ENCODE measurements around the gene TMEM100. TPM values are rescaled to one million over a fixed set of nuclear protein-coding genes. Genes with fewer than 3 reads are reported as not detected.

The TMEM100 gene
- total and polyA plus RNA-seq, 7 donors, result 2.5 to 25.0 (median 9.0) TPM

- Histone ChIP-seq H3K4me1 (peaks cover 0 to 30% (median 27%) of the 10 kb centered on the region in 4 donors), H3K27me3 (no peaks in the 10 kb centered on the region), H3K9me3 (no peaks in the 10 kb centered on the region), H3K27ac (peak overlapping the region in 2 of 4 donors; percentile 45 to 57), H3K36me3 (no peaks in the 10 kb centered on the region), H3K4me3 (no peak overlapping the region)
- 68 to 73% methylated on average over 3 of the region's 3 CpGs for WGBS, 2 donors
- intact Hi-C loops (cut with DNase I), result no loop called here
- no peak for TF ChIP-seq POLR2A (IDR thresholded peaks at IDR 0.05)
- peak; percentile 5 to 58 (median 26) for TF ChIP-seq EP300 (IDR thresholded peaks at IDR 0.05)
- peak in 3 of 4 donors; percentile 51 to 62 (median 60) for TF ChIP-seq POLR2AphosphoS5 (IDR thresholded peaks at IDR 0.05)
- TF ChIP-seq, protein P1, sequence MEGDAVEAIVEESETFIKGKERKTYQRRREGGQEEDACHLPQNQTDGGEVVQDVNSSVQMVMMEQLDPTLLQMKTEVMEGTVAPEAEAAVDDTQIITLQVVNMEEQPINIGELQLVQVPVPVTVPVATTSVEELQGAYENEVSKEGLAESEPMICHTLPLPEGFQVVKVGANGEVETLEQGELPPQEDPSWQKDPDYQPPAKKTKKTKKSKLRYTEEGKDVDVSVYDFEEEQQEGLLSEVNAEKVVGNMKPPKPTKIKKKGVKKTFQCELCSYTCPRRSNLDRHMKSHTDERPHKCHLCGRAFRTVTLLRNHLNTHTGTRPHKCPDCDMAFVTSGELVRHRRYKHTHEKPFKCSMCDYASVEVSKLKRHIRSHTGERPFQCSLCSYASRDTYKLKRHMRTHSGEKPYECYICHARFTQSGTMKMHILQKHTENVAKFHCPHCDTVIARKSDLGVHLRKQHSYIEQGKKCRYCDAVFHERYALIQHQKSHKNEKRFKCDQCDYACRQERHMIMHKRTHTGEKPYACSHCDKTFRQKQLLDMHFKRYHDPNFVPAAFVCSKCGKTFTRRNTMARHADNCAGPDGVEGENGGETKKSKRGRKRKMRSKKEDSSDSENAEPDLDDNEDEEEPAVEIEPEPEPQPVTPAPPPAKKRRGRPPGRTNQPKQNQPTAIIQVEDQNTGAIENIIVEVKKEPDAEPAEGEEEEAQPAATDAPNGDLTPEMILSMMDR (IDR thresholded peaks at IDR 0.05), result no peak
- DNase-seq, result no peak
Measured at GRCh38 chr17:55710410-55710809, 12.3 kb downstream of the TMEM100 start.

DNA sequence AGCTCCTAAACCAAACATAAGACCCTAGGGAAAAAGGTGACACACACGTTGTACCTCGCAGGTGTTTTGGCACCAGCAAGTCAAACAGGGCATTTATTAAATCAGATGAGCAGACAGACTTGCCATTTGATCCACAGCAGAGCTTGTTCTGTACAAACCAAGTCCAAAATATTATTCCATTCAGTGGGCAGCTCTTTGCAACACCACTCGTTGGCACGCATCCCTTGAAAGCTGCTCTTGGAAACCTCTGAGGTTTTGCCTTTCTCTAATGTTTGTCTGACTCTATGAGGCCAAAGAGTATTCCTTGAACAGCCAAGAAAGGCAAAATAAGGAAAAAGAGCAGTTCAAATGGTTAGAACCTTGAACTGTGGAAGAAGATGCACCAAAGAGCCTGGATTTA is 12.7 kb downstream of the TMEM100 start:
- WGBS, 2 donors, result 77 to 89% methylated on average over 4 of the region's 4 CpGs
- peak; percentile 66 for DNase-seq
- Histone ChIP-seq H3K27ac (peak overlapping the region in 2 of 4 donors; percentile 45 to 57), H3K9me3 (no peaks in the 10 kb centered on the region), H3K36me3 (no peaks in the 10 kb centered on the region), H3K4me3 (no peak overlapping the region), H3K27me3 (no peaks in the 10 kb centered on the region), H3K4me1 (peaks cover 0 to 30% (median 27%) of the 10 kb centered on the region in 4 donors)
- intact Hi-C loops (cut with DNase I), result no loop called here
- TF ChIP-seq POLR2AphosphoS5 (IDR thresholded peaks at IDR 0.05), result no peak
- TF ChIP-seq, protein P1 (IDR thresholded peaks at IDR 0.05), result no peak
- TF ChIP-seq POLR2A (IDR thresholded peaks at IDR 0.05), result no peak
- TF ChIP-seq EP300 (IDR thresholded peaks at IDR 0.05), result no peak

- TF ChIP-seq POLR2A (IDR thresholded peaks at IDR 0.05), result no peak
- TF ChIP-seq, protein P1 (IDR thresholded peaks at IDR 0.05), result no peak
- TF ChIP-seq POLR2AphosphoS5 (IDR thresholded peaks at IDR 0.05), result no peak
- no peak for TF ChIP-seq EP300 (IDR thresholded peaks at IDR 0.05)
- 88 to 90% methylated on average over 7 of the region's 7 CpGs for WGBS, 2 donors
Measured at GRCh38 chr17:55709440-55709839, 13.2 kb downstream of the TMEM100 start.

GRCh38 chr17:55708175-55708974 is 14.3 kb downstream of the TMEM100 start:
- no peak for TF ChIP-seq EP300 (IDR thresholded peaks at IDR 0.05)
- no peak for TF ChIP-seq POLR2A (IDR thresholded peaks at IDR 0.05)
- TF ChIP-seq POLR2AphosphoS5 (IDR thresholded peaks at IDR 0.05), result no peak
- intact Hi-C loops (cut with DNase I), result no loop called here
- peaks cover 0 to 30% (median 27%) of the 10 kb centered on the region in 4 donors for H3K4me1 ChIP-seq
- H3K27me3 ChIP-seq, result no peaks in the 10 kb centered on the region
- DNase-seq, result no peak
- 51 to 83% methylated on average over 8 of the region's 8 CpGs for WGBS, 2 donors
- H3K27ac ChIP-seq, result no peak overlapping the region
- H3K4me3 ChIP-seq, result no peak overlapping the region
- H3K9me3 ChIP-seq, result no peaks in the 10 kb centered on the region
- no peaks in the 10 kb centered on the region for H3K36me3 ChIP-seq

More at GRCh38 chr17:55709440-55709839, 13.2 kb downstream of the TMEM100 start:
- Histone ChIP-seq H3K4me3 (no peak overlapping the region), H3K4me1 (peaks cover 0 to 30% (median 27%) of the 10 kb centered on the region in 4 donors), H3K9me3 (no peaks in the 10 kb centered on the region), H3K27ac (peak overlapping the region in 2 of 4 donors; percentile 45 to 57), H3K36me3 (no peaks in the 10 kb centered on the region), H3K27me3 (no peaks in the 10 kb centered on the region)
- intact Hi-C loops (cut with DNase I), result no loop called here
- DNase-seq, result no peak

Measured in sigmoid colon (tissue), 7 donors.